Heart right ventricle (tissue), 16 donors: ENCODE data around the gene ZNF277. TPM values are rescaled to one million over a fixed set of nuclear protein-coding genes. Genes with fewer than 3 reads are reported as not detected.

Experiments
- ATAC-seq, 8 donors: fragments of 200-7000 bp; cut with Tn5 transposase; one replicate each; pipeline ENCODE4 v1.9.1; 2020; ENCODE audit warnings: mild to moderate bottlenecking in 8 of 8, moderate library complexity in 8 of 8, moderate number of reproducible peaks in 1 of 8
- DNase-seq, 2 donors: peaks; one replicate each; pipeline ENCODE4 v3.0.0-alpha.2; 2020
- H3K27ac ChIP-seq, 10 donors: fragments of 200-600 bp; sonication (generic) in 2 of 10; one replicate each; pipeline versions ENCODE4 v1.5.0 to v1.8.0; 2020 to 2022; ENCODE audit warnings: mild to moderate bottlenecking in 3 of 10
- H3K27me3 ChIP-seq, 7 donors: fragments of 200-600 bp; one replicate each; pipeline ENCODE4 v1.8.0; 2021 to 2022; ENCODE audit warnings: mild to moderate bottlenecking in 2 of 7
- H3K36me3 ChIP-seq, 9 donors: fragments of 200-600 bp; sonication (generic) in 1 of 9; one replicate each; pipeline versions ENCODE4 v1.5.0 to v1.8.0; 2020 to 2022; ENCODE audit warnings: mild to moderate bottlenecking in 2 of 9
- H3K4me1 ChIP-seq, 9 donors: fragments of 200-600 bp; sonication (generic) in 1 of 9; one replicate each; pipeline versions ENCODE4 v1.5.0 to v1.8.0; 2020 to 2022; ENCODE audit warnings: mild to moderate bottlenecking in 4 of 9
- H3K4me3 ChIP-seq, 10 donors: fragments of 200-600 bp; sonication (generic) in 2 of 10; one replicate each; pipeline versions ENCODE4 v1.5.0 to v1.8.0; 2020 to 2022; ENCODE audit warnings: mild to moderate bottlenecking in 7 of 10, moderate library complexity in 2 of 10
- H3K9me3 ChIP-seq, 11 donors: fragments of 200-600 bp in 10 of 11; sonication (generic) in 2 of 11; one replicate each; pipeline versions ENCODE4 v1.5.0 to v1.8.0; 2013 to 2022; ENCODE audit warnings: mild to moderate bottlenecking in 2 of 11, control low read depth in 1 of 11, moderate library complexity in 1 of 11
- WGBS, 2 donors: extraction: QIAGEN DNeasy Blood & Tissue Kit; methylation state at CpG; one replicate each; pipeline ENCODE4 v1.1.7; 2013; ENCODE audit warnings: inconsistent platforms in 1 of 2; 5-methylcytosine and 5-hydroxymethylcytosine counted together
- intact Hi-C, 10 donors: fragments of 100-400 bp; cut with DNase I; formaldehyde crosslinking; loops; one replicate each; pipeline versions ENCODE4 v1.11.1 to v1.14.2; 2022
- polyA plus RNA-seq, 2 donors: library from polyadenylated mRNA; stranded (reverse); fragments of 200-250 nt; gene quantifications; one replicate each; pipeline ENCODE4 v1.2.3, GENCODE V29; 2013
- total RNA-seq, 10 donors: library from RNA; stranded (reverse); fragmentation: NEBNext Ultra II Directional in 3 of 10; extraction: Animal tissue kit (Norgen Biotek cat#: 25700) in 3 of 10; gene quantifications; one replicate each; pipeline versions ENCODE4 v1.2.1 to v1.2.4, GENCODE V29; 2021 to 2023
- TF ChIP-seq, protein P1 (sequence below), 9 donors: fragments of 200-600 bp; sonication (generic) in 2 of 9; IDR thresholded peaks; one replicate each; pipeline versions ENCODE4 v1.5.0 to v1.8.0; 2021 to 2022; ENCODE audit warnings: antibody characterized with exemption in 9 of 9, mild to moderate bottlenecking in 5 of 9, moderate library complexity in 1 of 9
- donor health status: Arrhythmogenic right ventricular cardiomyopathy.
- donor health status: ischemic (EF 13 %, LVEDD 7.1; RV severe dilation, severe dysfunction).
- donor health status: healthy with polysubstance abuse.
- donor health status: DM: no; HTN: yes; CAD: no.
- donor health status: DM: no; HTN: no; CAD: no.
- donor health status: ischemic (EF 25% LVEDD 6.9; RV normal size, moderate dysfunction).
- donor health status: ischemic (EF 25% LVEDD 5.7; RV mildly dilated, moderate dysfunction).
- donor health status: healthy.
- donor health status: DM: yes; HTN: yes; CAD: no.
- donor health status: Ischemic cardiomyopathy.
- donor health status: ischemic (EF 35%, LVEDD 5.7; RV mildly dilated, moderate dysfunction).
- donor health status: nonischemic (EF 11% LVEDD 7.7; RV severe dilation, severe dysfunction).
- donor health status: DM: yes; HTN: yes; CAD: no.
- donor health status: PGD.
- donor health status: ischemic (EF 29% LVEDD 5.4; RV normal size, mild dysfunction).
- donor health status: nonischemic (EF 23%, LVEDD 6.1; RV moderate dilation, normal function).

The ZNF277 gene
- total and polyA plus RNA-seq, 12 donors = 7.7 to 25.7 (median 17.4) TPM

DNA sequence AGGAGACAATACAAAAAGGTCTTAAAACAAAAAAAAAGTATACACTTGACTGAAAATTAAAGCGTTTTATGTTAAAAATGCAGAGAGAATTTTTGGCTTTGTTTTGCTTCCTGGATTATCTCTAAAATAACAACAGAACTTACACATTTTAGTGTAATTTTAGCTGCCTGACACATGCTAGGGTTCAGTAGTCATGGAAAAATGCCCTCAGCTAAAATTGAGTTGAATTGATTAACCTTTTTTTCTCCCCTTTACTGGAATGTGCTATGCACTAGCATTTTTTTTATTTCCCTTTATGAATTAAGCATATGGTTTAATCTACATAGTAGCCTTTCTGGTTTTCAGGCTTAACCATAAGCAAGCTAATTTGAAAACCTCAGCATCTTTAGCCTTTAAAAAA is 89.9 kb downstream of the ZNF277 start:
- no peaks in the 10 kb centered on the region for H3K4me1 ChIP-seq
- DNase-seq (no peak), ATAC-seq (no peak)
- WGBS, 2 donors = 61 to 62% methylated on average over 1 of the region's 1 CpG
- no peaks in the 10 kb centered on the region for H3K9me3 ChIP-seq
- no peak overlapping the region for H3K27ac ChIP-seq
- intact Hi-C loops = loop anchor here in 1 of 10 donors (10.0 kb wide), 1 partner anchor 72 kb away; no protein-coding TSS in a partner anchor
- TF ChIP-seq, protein P1, sequence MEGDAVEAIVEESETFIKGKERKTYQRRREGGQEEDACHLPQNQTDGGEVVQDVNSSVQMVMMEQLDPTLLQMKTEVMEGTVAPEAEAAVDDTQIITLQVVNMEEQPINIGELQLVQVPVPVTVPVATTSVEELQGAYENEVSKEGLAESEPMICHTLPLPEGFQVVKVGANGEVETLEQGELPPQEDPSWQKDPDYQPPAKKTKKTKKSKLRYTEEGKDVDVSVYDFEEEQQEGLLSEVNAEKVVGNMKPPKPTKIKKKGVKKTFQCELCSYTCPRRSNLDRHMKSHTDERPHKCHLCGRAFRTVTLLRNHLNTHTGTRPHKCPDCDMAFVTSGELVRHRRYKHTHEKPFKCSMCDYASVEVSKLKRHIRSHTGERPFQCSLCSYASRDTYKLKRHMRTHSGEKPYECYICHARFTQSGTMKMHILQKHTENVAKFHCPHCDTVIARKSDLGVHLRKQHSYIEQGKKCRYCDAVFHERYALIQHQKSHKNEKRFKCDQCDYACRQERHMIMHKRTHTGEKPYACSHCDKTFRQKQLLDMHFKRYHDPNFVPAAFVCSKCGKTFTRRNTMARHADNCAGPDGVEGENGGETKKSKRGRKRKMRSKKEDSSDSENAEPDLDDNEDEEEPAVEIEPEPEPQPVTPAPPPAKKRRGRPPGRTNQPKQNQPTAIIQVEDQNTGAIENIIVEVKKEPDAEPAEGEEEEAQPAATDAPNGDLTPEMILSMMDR (IDR thresholded peaks at IDR 0.05) = no peak
- no peaks in the 10 kb centered on the region for H3K27me3 ChIP-seq
- H3K4me3 ChIP-seq = no peak overlapping the region
- peaks cover 0 to 37% (median 0%) of the 10 kb centered on the region in 9 donors for H3K36me3 ChIP-seq

DNA sequence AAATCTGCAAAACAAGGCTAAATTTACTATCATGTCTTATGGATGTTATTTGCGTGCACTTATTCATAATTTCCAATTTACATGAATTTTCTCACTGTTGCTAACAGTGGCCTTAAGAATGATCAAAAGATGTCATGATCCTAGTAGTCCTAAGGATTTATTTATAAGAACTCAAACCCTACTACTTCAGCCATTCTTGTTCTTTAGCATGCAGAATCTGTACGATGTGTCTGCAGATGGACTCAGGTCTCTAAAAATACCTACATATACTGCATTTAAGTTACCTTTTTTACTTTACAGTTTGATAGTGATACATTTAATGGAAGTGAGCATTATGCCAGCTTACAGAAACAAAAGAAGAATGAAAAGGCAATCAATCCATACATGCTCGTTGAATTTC is 91.2 kb downstream of the ZNF277 start:
- TF ChIP-seq, protein P1 (IDR thresholded peaks at IDR 0.05) = no peak
- DNase-seq = no peak
- Histone ChIP-seq H3K36me3 (peaks cover 0 to 37% (median 0%) of the 10 kb centered on the region in 9 donors), H3K4me1 (peaks cover 0 to 4% (median 0%) of the 10 kb centered on the region in 9 donors), H3K27me3 (no peaks in the 10 kb centered on the region), H3K27ac (no peak overlapping the region), H3K4me3 (no peak overlapping the region), H3K9me3 (no peaks in the 10 kb centered on the region)
- intact Hi-C loops = loop anchor here in 1 of 10 donors (10.0 kb wide), 1 partner anchor 73 kb away; no protein-coding TSS in a partner anchor
- no peak for ATAC-seq
- 93 to 97% methylated on average over 3 of the region's 3 CpGs for WGBS, 2 donors

DNA sequence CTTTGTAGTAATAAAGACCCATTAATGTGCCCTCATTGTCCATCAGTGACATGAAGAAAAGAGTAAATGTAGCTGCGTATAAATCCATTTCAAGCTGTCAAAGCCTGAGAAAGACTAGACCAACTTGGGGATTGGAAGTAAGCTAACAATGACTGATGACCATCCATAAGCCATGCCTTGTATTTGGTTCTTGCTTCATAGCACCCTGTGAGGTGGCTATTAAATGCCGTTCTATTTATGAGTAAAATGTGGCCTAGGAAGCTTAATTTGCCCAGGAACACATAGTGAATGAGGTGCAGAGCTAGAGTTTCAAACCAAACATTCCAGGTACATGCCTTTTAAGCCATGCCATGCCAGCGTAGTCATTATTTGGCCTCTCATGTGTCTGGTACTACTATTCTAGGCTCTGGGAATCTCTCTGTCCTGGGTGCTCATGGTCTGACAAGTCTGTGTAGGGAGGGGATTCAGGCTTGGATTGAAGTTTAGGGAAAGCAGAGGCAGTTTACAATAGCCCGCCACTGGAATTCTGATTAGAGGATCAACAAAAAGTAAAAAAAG is 92.1 kb downstream of the ZNF277 start:
- H3K27me3 ChIP-seq = no peaks in the 10 kb centered on the region
- H3K9me3 ChIP-seq = no peaks in the 10 kb centered on the region
- TF ChIP-seq, protein P1 (IDR thresholded peaks at IDR 0.05) = no peak
- 74 to 98% methylated on average over 4 of the region's 4 CpGs for WGBS, 2 donors
- H3K27ac ChIP-seq = no peak overlapping the region
- intact Hi-C loops = loop anchor here in 1 of 10 donors (10.0 kb wide), 1 partner anchor 74 kb away; no protein-coding TSS in a partner anchor
- H3K36me3 ChIP-seq = peaks cover 0 to 37% (median 0%) of the 10 kb centered on the region in 9 donors
- H3K4me3 ChIP-seq = no peak overlapping the region
- peaks cover 0 to 6% (median 0%) of the 10 kb centered on the region in 9 donors for H3K4me1 ChIP-seq
- ATAC-seq (no peak), DNase-seq (no peak)

- H3K4me3 ChIP-seq = no peak overlapping the region
- TF ChIP-seq, protein P1 (IDR thresholded peaks at IDR 0.05) = no peak
- H3K9me3 ChIP-seq = no peaks in the 10 kb centered on the region
- ATAC-seq (no peak), DNase-seq (no peak)
- H3K27ac ChIP-seq = no peak overlapping the region
- H3K4me1 ChIP-seq = peaks cover 0 to 6% (median 0%) of the 10 kb centered on the region in 9 donors
- WGBS, 2 donors = 97% methylated on average over 2 of the region's 2 CpGs
- H3K27me3 ChIP-seq = no peaks in the 10 kb centered on the region
- intact Hi-C loops = loop anchor here in 1 of 10 donors (5.0 kb wide), 1 partner anchor 223 kb away; no protein-coding TSS in a partner anchor
- peaks cover 0 to 37% (median 0%) of the 10 kb centered on the region in 9 donors for H3K36me3 ChIP-seq
These were observed 93.6 kb downstream of the ZNF277 start for GRCh38 chr7:112300072-112300471.
